H1 (cell line): ENCODE data around the gene CDS2. TPM values are rescaled to one million over a fixed set of nuclear protein-coding genes. Genes with fewer than 3 reads are reported as not detected.

ENCODE experiments used
- CTCF ChIA-PET: fragments of 300-600 bp; sonication (Branson Sonifier 250); formaldehyde crosslinking; loops from one replicate; lab custom pipeline; 2021; ENCODE audit not compliant: partially characterized antibody; lab: Charles Lee
- POLR2A ChIA-PET: fragments of 300-600 bp; sonication (Branson Sonifier 250); formaldehyde crosslinking; loops from one replicate; lab custom pipeline; 2021; ENCODE audit warnings: inconsistent platforms; ENCODE audit not compliant: partially characterized antibody; lab: Charles Lee
- DNase-seq, 2 experiments: peaks; one replicate each; pipeline versions ENCODE4 v3.0.0 to v3.0.0-alpha.2; 2010 to 2022; ENCODE audit warnings: low spot score in 2 of 2, low read depth in 1 of 2, mixed read lengths in 1 of 2
- FAIRE-seq: peaks from 2 replicates; lab custom pipeline; 2011; peaks lifted over from hg19 to GRCh38; lab: Jason Lieb, UNC
- H2AFZ ChIP-seq: 2 replicates; pipeline ENCODE4 v1.8.1; 2012; ENCODE audit warnings: low read length, inconsistent platforms
- H2AK5ac ChIP-seq: 2 replicates; pipeline ENCODE4 v1.6.1; 2013; ENCODE audit warnings: low read depth, low read length
- H2BK120ac ChIP-seq: replicated peaks from 2 replicates; pipeline ENCODE3; 2013; ENCODE audit warnings: low read depth, low read length, inconsistent platforms
- H2BK12ac ChIP-seq: 2 replicates; pipeline ENCODE4 v1.6.1; 2013; ENCODE audit warnings: low read depth, low read length
- H2BK15ac ChIP-seq: 2 replicates; pipeline ENCODE4 v1.6.1; 2013; ENCODE audit warnings: low read length
- H2BK20ac ChIP-seq: 2 replicates; pipeline ENCODE4 v1.6.1; 2013; ENCODE audit warnings: low read length
- H2BK5ac ChIP-seq: 2 replicates; pipeline ENCODE4 v1.6.1; 2013; ENCODE audit warnings: low read depth, low read length
- H3K14ac ChIP-seq: 2 replicates; pipeline ENCODE4 v1.6.1; 2013; ENCODE audit warnings: inconsistent platforms; ENCODE audit not compliant: insufficient read length
- H3K18ac ChIP-seq: 2 replicates; pipeline ENCODE4 v1.6.1; 2013; ENCODE audit warnings: low read length; ENCODE audit errors: extremely low read depth
- H3K23ac ChIP-seq: 2 replicates; pipeline ENCODE4 v1.6.1; 2013; ENCODE audit warnings: inconsistent platforms; ENCODE audit not compliant: insufficient read length
- H3K23me2 ChIP-seq: 2 replicates; pipeline ENCODE4 v1.6.1; 2013; ENCODE audit warnings: low read depth, low read length
- H3K27ac ChIP-seq: 2 replicates; pipeline ENCODE4 v1.6.1; 2011; ENCODE audit warnings: low read depth, low read length, inconsistent platforms
- H3K27me3 ChIP-seq, 4 experiments: replicated peaks in 1 of 4; 1 replicate in 1 of 4; 2 replicates in 3 of 4; pipeline versions ENCODE4 v1.6.1 to v1.8.1; 2011 to 2013; ENCODE audit warnings: low read length in 3 of 4, mild to moderate bottlenecking in 3 of 4, inconsistent platforms in 2 of 4, mixed read lengths in 2 of 4, moderate library complexity in 1 of 4; ENCODE audit not compliant: control insufficient read depth in 3 of 4, insufficient read depth in 3 of 4; ENCODE audit errors: extremely low read depth in 1 of 4
- H3K36me3 ChIP-seq, 4 experiments: 2 replicates each; pipeline versions ENCODE4 v1.6.1 to v1.8.1; 2011 to 2013; ENCODE audit warnings: mild to moderate bottlenecking in 4 of 4, low read length in 3 of 4, moderate library complexity in 2 of 4, control low read depth in 1 of 4, inconsistent platforms in 1 of 4; ENCODE audit not compliant: insufficient read depth in 4 of 4, control insufficient read depth in 2 of 4
- H3K4ac ChIP-seq: replicated peaks from 2 replicates; pipeline ENCODE3; 2013; ENCODE audit warnings: low read length, low read depth, mixed read lengths, inconsistent platforms; ENCODE audit not compliant: insufficient read length
- H3K4me1 ChIP-seq, 4 experiments: replicated peaks in 1 of 4; 1 replicate in 1 of 4; 2 replicates in 3 of 4; pipeline versions ENCODE4 v1.6.1 to v1.8.1; 2011 to 2013; ENCODE audit warnings: low read length in 3 of 4, inconsistent platforms in 2 of 4, mixed read lengths in 1 of 4; ENCODE audit not compliant: insufficient read depth in 4 of 4, control insufficient read depth in 3 of 4
- H3K4me2 ChIP-seq, 2 experiments: 2 replicates each; pipeline versions ENCODE4 v1.6.1 to v1.8.1; 2011 to 2013; ENCODE audit warnings: low read depth in 2 of 2, low read length in 2 of 2, control low read depth in 1 of 2, inconsistent platforms in 1 of 2, mild to moderate bottlenecking in 1 of 2; ENCODE audit not compliant: insufficient read depth in 1 of 2
- H3K4me3 ChIP-seq, 4 experiments: fragments of 200-600, 300-600 bp in 1 of 4; sonication (generic), shearing (Covaris generic), sonication (Bioruptor Twin) in 1 of 4; 2 replicates each; pipeline versions ENCODE4 v1.5.1 to v1.8.1; 2011 to 2016; ENCODE audit warnings: low read length in 4 of 4, low read depth in 3 of 4, control low read depth in 2 of 4, inconsistent platforms in 2 of 4, mild to moderate bottlenecking in 2 of 4, mixed read lengths in 1 of 4, moderate library complexity in 1 of 4; ENCODE audit not compliant: insufficient read depth in 2 of 4; ENCODE audit errors: extremely low read depth in 1 of 4
- H3K56ac ChIP-seq: replicated peaks from 2 replicates; pipeline ENCODE3; 2013; ENCODE audit warnings: low read depth, mild to moderate bottlenecking, mixed read lengths, low read length, inconsistent platforms; ENCODE audit not compliant: insufficient read length
- H3K79me1 ChIP-seq: 2 replicates; pipeline ENCODE4 v1.6.1; 2013; ENCODE audit warnings: low read depth, low read length, control low read depth
- H3K79me2 ChIP-seq, 2 experiments: 2 replicates each; pipeline versions ENCODE4 v1.6.1 to v1.8.1; 2012 to 2013; ENCODE audit warnings: low read length in 2 of 2, mild to moderate bottlenecking in 2 of 2, inconsistent platforms in 1 of 2; ENCODE audit not compliant: insufficient read depth in 2 of 2, control insufficient read depth in 1 of 2
- H3K9ac ChIP-seq, 4 experiments: replicated peaks in 1 of 4; 1 replicate in 1 of 4; 2 replicates in 3 of 4; pipeline versions ENCODE4 v1.6.1 to v1.8.1; 2011 to 2013; ENCODE audit warnings: low read depth in 3 of 4, low read length in 3 of 4, control low read depth in 2 of 4, mild to moderate bottlenecking in 2 of 4, moderate library complexity in 2 of 4, inconsistent platforms in 1 of 4; ENCODE audit errors: extremely low read depth in 1 of 4
- H3K9me3 ChIP-seq, 2 experiments: 2 replicates each; pipeline versions ENCODE4 v1.6.1 to v1.8.1; 2012 to 2013; ENCODE audit warnings: mild to moderate bottlenecking in 2 of 2, moderate library complexity in 2 of 2, control low read depth in 1 of 2, inconsistent platforms in 1 of 2, low read depth in 1 of 2, low read length in 1 of 2, mixed read lengths in 1 of 2; ENCODE audit not compliant: insufficient read depth in 2 of 2
- H4K20me1 ChIP-seq, 2 experiments: replicated peaks in 1 of 2; 2 replicates each; pipeline versions ENCODE3 to v1.8.1; 2011 to 2013; ENCODE audit warnings: inconsistent platforms in 2 of 2, low read length in 2 of 2, mild to moderate bottlenecking in 1 of 2; ENCODE audit not compliant: insufficient read depth in 2 of 2, control insufficient read depth in 1 of 2
- H4K5ac ChIP-seq: 2 replicates; pipeline ENCODE4 v1.6.1; 2013; ENCODE audit warnings: low read length, low read depth, mixed read lengths, inconsistent platforms; ENCODE audit not compliant: insufficient read length
- H4K8ac ChIP-seq: 2 replicates; pipeline ENCODE4 v1.8.0; 2013; ENCODE audit warnings: mild to moderate bottlenecking, moderate library complexity, low read length, inconsistent platforms; ENCODE audit not compliant: insufficient read depth; ENCODE audit errors: extremely low read depth
- H4K91ac ChIP-seq: replicated peaks from 2 replicates; pipeline ENCODE3; 2013; ENCODE audit warnings: low read length, mixed read lengths, inconsistent platforms; ENCODE audit not compliant: insufficient read length
- BACH1 ChIP-seq: IDR thresholded peaks from 2 replicates; pipeline ENCODE4 v1.6.1; 2012; ENCODE audit warnings: low read length, improper control_type of control experiment
- BCL11A ChIP-seq, 2 experiments: IDR thresholded peaks; one replicate each; pipeline ENCODE4 v1.6.1; 2011; ENCODE audit warnings: low read depth in 2 of 2, low read length in 2 of 2, mild to moderate bottlenecking in 2 of 2
- CTBP2 ChIP-seq: IDR thresholded peaks from 2 replicates; pipeline ENCODE4 v1.7.0; 2011; ENCODE audit warnings: borderline replicate concordance, mild to moderate bottlenecking, moderate library complexity, mixed read lengths, low read length; ENCODE audit not compliant: insufficient read depth, insufficient read length
- EP300 ChIP-seq, 2 experiments: IDR thresholded peaks; 1 replicate in 1 of 2; 2 replicates in 1 of 2; pipeline ENCODE4 v1.6.1; 2011 to 2012; ENCODE audit warnings: low read depth in 2 of 2, low read length in 2 of 2, mild to moderate bottlenecking in 2 of 2, borderline replicate concordance in 1 of 2, inconsistent platforms in 1 of 2, moderate library complexity in 1 of 2
- HDAC2 ChIP-seq, 2 experiments: fragments of 300-600 bp in 1 of 2; sonication (generic) in 1 of 2; IDR thresholded peaks; 2 replicates each; pipeline ENCODE4 v1.6.1; 2011 to 2012; ENCODE audit warnings: low read depth in 2 of 2, low read length in 2 of 2, mild to moderate bottlenecking in 2 of 2, moderate library complexity in 2 of 2, borderline replicate concordance in 1 of 2, inconsistent platforms in 1 of 2
- HDAC6 ChIP-seq: IDR thresholded peaks from one replicate; pipeline ENCODE4 v1.7.1; 2012; ENCODE audit warnings: low read depth, mild to moderate bottlenecking, inconsistent platforms, low read length, moderate library complexity
- KDM4A ChIP-seq: IDR thresholded peaks from one replicate; pipeline ENCODE4 v1.7.1; 2012; ENCODE audit warnings: low read depth, mild to moderate bottlenecking, moderate library complexity, low read length, inconsistent platforms; ENCODE audit not compliant: severe bottlenecking
- POLR2A ChIP-seq, 2 experiments: IDR thresholded peaks; 1 replicate in 1 of 2; 2 replicates in 1 of 2; pipeline ENCODE4 v1.6.1; 2011; ENCODE audit warnings: low read depth in 2 of 2, low read length in 2 of 2, mild to moderate bottlenecking in 2 of 2; ENCODE audit errors: control extremely low read depth in 1 of 2
- SP1 ChIP-seq: IDR thresholded peaks from 2 replicates; pipeline ENCODE4 v1.6.1; 2011; ENCODE audit warnings: low read depth, low read length
- TAF7 ChIP-seq: optimal IDR thresholded peaks from 2 replicates; pipeline ENCODE3; 2011; ENCODE audit warnings: low read depth, mild to moderate bottlenecking, inconsistent platforms, low read length, moderate library complexity, borderline replicate concordance
- TBP ChIP-seq: IDR thresholded peaks from 2 replicates; pipeline ENCODE4 v1.6.1; 2011; ENCODE audit warnings: low read depth, low read length, improper control_type of control experiment
- TEAD4 ChIP-seq: IDR thresholded peaks from 2 replicates; pipeline ENCODE4 v1.6.1; 2012; ENCODE audit warnings: low read depth, low read length, inconsistent platforms, mixed read lengths
- ZNF274 ChIP-seq: IDR thresholded peaks from 2 replicates; pipeline ENCODE4 v1.7.0; 2012; ENCODE audit warnings: low read length, borderline replicate concordance; ENCODE audit errors: extremely low read depth
- WGBS, 2 experiments: shearing (Covaris generic) in 1 of 2; methylation state at CpG; one replicate each; pipeline versions ENCODE4 v1.1.6 to v1.1.7; 2013 to 2015; ENCODE audit warnings: low lambda C conversion rate in 2 of 2, mixed read lengths in 2 of 2, inconsistent platforms in 1 of 2, low coverage in 1 of 2, missing lambda C conversion rate in 1 of 2; ENCODE audit not compliant: insufficient replicate concordance in 2 of 2, insufficient coverage in 1 of 2, insufficient read length in 1 of 2; ENCODE audit errors: extremely low coverage in 1 of 2, missing lambda C conversion rate in 1 of 2; 5-methylcytosine and 5-hydroxymethylcytosine counted together
- polyA plus RNA-seq, 7 experiments: library from polyadenylated mRNA; depleted of rRNA in 3 of 7; stranded (reverse) in 5 of 7; unstranded in 2 of 7; fragments of >200 nt in 5 of 7; fragments of 200-250 nt in 2 of 7; gene quantifications; 1 replicate in 5 of 7; 2 replicates in 1 of 7; 4 replicates in 1 of 7; pipeline versions ENCODE4 v1.2.1 to v1.2.3, GENCODE V29; 2011 to 2013; ENCODE audit warnings: missing spikeins in 2 of 7, mixed read lengths in 2 of 7
- total RNA-seq: library from RNA; stranded (reverse); fragmentation: NEBNext Ultra II Directional; extraction: Animal tissue kit (Norgen Biotek cat#: 25700); gene quantifications from 2 replicates; pipeline ENCODE4 v1.2.1, GENCODE V29; 2021

Gene CDS2
- total and polyA plus RNA-seq, 2 of the 8 experiments (the other 6 are each of a cell fraction or from before 2014, with no cell fraction given): 54.0 to 56.2 TPM

- no peak overlapping the region for H2BK5ac ChIP-seq
- H3K4me2 ChIP-seq: no peak overlapping the region
- H2BK20ac ChIP-seq: no peak overlapping the region
- WGBS, 2 experiments: 89% methylated on average over 7 of the region's 7 CpGs; no CpG with 5 or more reads in 1 of the 2 experiments
- no peak overlapping the region for H4K91ac ChIP-seq
- no peak overlapping the region for H3K27ac ChIP-seq
- H3K79me1 ChIP-seq: no peaks in the 10 kb centered on the region
- H3K79me2 ChIP-seq: no peaks in the 10 kb centered on the region
- no peak overlapping the region for H3K4ac ChIP-seq
- H3K23me2 ChIP-seq: no peaks in the 10 kb centered on the region
- no peak overlapping the region for H2AK5ac ChIP-seq
- H3K4me3 ChIP-seq: no peak overlapping the region
- H3K18ac ChIP-seq: no peak overlapping the region
- FAIRE-seq (no peak), DNase-seq (no peak)
- H2BK15ac ChIP-seq: no peak overlapping the region
- H2BK120ac ChIP-seq: no peak overlapping the region
- no peak overlapping the region for H4K5ac ChIP-seq
- ChIA-PET POLR2A (interaction anchor here (1.6 kb wide), 2 partner anchors 16 to 96 kb away, joined by 3 to 4 read pairs; no protein-coding TSS in a partner anchor), CTCF (interaction anchor here (1.7 to 13.1 kb wide), 3 partner anchors 13 to 189 kb away, joined by 3 to 242 read pairs (median 24); no protein-coding TSS in a partner anchor)
- H3K4me1 ChIP-seq: no peaks in the 10 kb centered on the region
- H3K36me3 ChIP-seq: no peaks in the 10 kb centered on the region
- no peaks in the 10 kb centered on the region for H3K9me3 ChIP-seq
- no peak overlapping the region for H3K9ac ChIP-seq
- H2AFZ ChIP-seq: no peak overlapping the region
- H4K8ac ChIP-seq: no peak overlapping the region
- H3K27me3 ChIP-seq: no peaks in the 10 kb centered on the region
- H4K20me1 ChIP-seq: no peaks in the 10 kb centered on the region
- no peak overlapping the region for H3K23ac ChIP-seq
- H2BK12ac ChIP-seq: no peak overlapping the region
- H3K14ac ChIP-seq: no peak overlapping the region
- H3K56ac ChIP-seq: no peak overlapping the region
- TF ChIP-seq BCL11A (IDR thresholded peaks at IDR 0.05; ENCODE audit: low read depth in 2 of 2, low read length in 2 of 2) (no peak), ZNF274 (no peak), HDAC2 (IDR thresholded peaks at IDR 0.05; ENCODE audit: borderline replicate concordance in 1 of 2, low read depth in 2 of 2, low read length in 2 of 2) (no peak), TBP (no peak), EP300 (IDR thresholded peaks at IDR 0.05; ENCODE audit: borderline replicate concordance in 1 of 2, low read depth in 2 of 2, low read length in 2 of 2) (no peak), TAF7 (no peak), KDM4A (no peak), TEAD4 (no peak), HDAC6 (no peak), CTBP2 (no peak), POLR2A (IDR thresholded peaks at IDR 0.05; ENCODE audit: control extremely low read depth in 1 of 2, low read depth in 2 of 2, low read length in 2 of 2) (no peak), BACH1 (no peak), SP1 (no peak)
Observed at GRCh38 chr20:5220321-5221060, 93.7 kb downstream of the CDS2 start.
